Neural crest cell (in vitro differentiated cells): ENCODE data around the gene ERI2. TPM values are rescaled to one million over a fixed set of nuclear protein-coding genes. Genes with fewer than 3 reads are reported as not detected.

Experiments used
- DNase-seq: peaks from one replicate; pipeline ENCODE4 v3.0.0; 2021; ENCODE audit warnings: low read depth, mixed read lengths, low spot score
- H3K27ac Mint-ChIP-seq: one replicate; pipeline ENCODE4 v1.8.0; 2021; ENCODE audit warnings: mild to moderate bottlenecking, mixed read lengths; ENCODE audit not compliant: unreplicated experiment
- H3K27me3 Mint-ChIP-seq: 2 replicates; pipeline ENCODE4 v1.8.0; 2021; ENCODE audit warnings: low read depth, mild to moderate bottlenecking, mixed read lengths
- H3K36me3 Mint-ChIP-seq: 2 replicates; pipeline ENCODE4 v1.8.0; 2021; ENCODE audit warnings: low read depth, mild to moderate bottlenecking, mixed read lengths
- H3K4me1 Mint-ChIP-seq: 2 replicates; pipeline ENCODE4 v1.8.0; 2021; ENCODE audit warnings: mixed read lengths
- H3K4me3 Mint-ChIP-seq: one replicate; pipeline ENCODE4 v1.8.0; 2021; ENCODE audit warnings: mild to moderate bottlenecking, mixed read lengths
- H3K9me3 Mint-ChIP-seq: 2 replicates; pipeline ENCODE4 v1.8.0; 2021; ENCODE audit warnings: mixed read lengths
- total RNA-seq: library from RNA; stranded (reverse); gene quantifications from 2 replicates; pipeline ENCODE4 v1.2.1, GENCODE V29; 2021
- TF ChIP-seq, protein P1 (sequence below): fragments of 200-600 bp; sonication (generic); conservative IDR thresholded peaks from 2 replicates; pipeline ENCODE4 v1.5.0; 2021; ENCODE audit warnings: antibody characterized with exemption, mild to moderate bottlenecking

Gene ERI2
- total RNA-seq, 1 donor from 2014 or later, result 40.4 TPM

DNA sequence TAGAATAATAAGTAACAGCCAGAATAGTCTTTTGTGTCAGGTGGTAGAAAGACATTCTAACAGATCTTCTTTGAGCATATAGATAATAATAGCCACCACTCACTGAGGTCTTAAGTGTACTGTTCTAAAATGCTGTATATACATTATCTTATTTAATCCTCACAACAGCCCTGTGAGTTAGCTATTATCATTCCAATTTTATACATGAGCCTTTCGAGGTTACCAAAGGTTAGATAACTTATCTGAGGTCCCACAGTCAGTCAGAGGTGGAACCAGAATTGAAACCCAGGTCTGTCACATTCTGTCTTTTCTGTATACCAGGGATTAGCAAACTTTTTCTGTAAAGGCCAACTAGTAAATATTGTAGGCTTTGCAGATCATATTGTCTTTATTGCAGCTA lies 23.3 kb upstream of the ERI2 start:
- Mint-ChIP-seq H3K9me3 (no peaks in the 10 kb centered on the region), H3K27me3 (no peaks in the 10 kb centered on the region), H3K4me3 (no peak overlapping the region), H3K27ac (no peak overlapping the region), H3K4me1 (no peaks in the 10 kb centered on the region), H3K36me3 (peaks cover 6% of the 10 kb centered on the region)
- TF ChIP-seq, protein P1, sequence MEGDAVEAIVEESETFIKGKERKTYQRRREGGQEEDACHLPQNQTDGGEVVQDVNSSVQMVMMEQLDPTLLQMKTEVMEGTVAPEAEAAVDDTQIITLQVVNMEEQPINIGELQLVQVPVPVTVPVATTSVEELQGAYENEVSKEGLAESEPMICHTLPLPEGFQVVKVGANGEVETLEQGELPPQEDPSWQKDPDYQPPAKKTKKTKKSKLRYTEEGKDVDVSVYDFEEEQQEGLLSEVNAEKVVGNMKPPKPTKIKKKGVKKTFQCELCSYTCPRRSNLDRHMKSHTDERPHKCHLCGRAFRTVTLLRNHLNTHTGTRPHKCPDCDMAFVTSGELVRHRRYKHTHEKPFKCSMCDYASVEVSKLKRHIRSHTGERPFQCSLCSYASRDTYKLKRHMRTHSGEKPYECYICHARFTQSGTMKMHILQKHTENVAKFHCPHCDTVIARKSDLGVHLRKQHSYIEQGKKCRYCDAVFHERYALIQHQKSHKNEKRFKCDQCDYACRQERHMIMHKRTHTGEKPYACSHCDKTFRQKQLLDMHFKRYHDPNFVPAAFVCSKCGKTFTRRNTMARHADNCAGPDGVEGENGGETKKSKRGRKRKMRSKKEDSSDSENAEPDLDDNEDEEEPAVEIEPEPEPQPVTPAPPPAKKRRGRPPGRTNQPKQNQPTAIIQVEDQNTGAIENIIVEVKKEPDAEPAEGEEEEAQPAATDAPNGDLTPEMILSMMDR, result no peak
- DNase-seq, result no peak

DNA sequence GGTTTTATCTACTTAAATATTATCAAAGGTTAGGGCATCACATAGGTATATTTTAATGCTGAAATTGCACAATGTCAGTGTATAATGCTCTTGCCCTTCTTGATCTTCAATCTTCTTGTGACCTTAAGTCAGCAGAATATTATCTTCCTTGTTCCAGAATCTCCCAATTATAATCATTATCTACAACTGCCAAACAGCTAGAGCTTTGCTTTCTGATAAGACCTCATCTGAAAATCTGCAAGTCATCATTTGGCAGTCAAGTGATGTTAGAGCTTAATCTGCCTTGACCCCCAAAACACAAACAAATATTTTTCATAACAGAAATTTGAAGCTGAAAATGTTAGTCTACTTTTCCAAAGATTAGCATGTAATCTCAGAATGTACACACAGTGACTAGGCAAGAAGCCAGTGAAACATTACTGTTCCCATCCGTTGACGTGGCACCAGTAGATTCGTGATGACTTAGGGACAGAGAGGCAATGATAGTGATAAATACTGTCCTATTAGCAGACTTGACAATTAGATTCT lies 19.8 kb upstream of the ERI2 start:
- Mint-ChIP-seq H3K9me3 (no peaks in the 10 kb centered on the region), H3K36me3 (no peaks in the 10 kb centered on the region), H3K4me3 (no peak overlapping the region), H3K27me3 (no peaks in the 10 kb centered on the region), H3K4me1 (no peaks in the 10 kb centered on the region), H3K27ac (no peak overlapping the region)
- TF ChIP-seq, protein P1, result no peak
- no peak for DNase-seq

DNA sequence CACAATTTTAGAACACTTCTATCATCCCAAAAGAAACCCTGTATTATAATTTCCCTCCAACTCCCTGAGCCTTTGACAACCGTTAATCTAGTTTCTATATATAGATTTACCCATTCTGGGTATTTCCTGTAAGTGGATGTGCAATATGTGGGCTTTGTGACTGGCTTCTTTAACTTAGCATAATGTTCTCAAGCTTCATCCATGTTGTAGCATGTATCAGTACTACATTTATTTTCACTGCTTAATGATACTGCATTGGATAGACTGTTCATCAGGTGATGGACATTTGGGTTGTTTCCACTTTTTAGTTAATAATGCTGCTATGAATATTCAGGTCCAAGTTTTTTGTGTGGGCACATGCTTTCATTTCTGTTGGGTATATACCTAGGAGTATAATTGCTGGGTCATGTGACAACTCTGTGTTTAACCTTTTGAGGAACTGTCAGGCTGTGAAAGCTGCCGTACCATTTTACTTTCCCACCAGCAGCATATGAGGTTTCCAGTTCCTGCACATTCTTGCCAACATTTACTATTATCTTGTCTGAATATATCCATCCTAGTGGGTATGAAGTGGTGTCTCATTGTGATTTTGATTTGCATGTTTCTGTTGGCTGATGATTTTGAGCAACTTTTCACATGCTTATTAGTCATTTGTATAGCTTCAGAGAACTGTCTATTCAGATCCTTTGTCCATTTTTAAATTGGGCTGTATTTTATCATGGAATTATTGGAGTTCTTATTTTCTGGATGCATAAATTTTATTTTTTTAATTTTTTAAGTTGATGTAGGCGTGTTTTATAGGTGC lies 16.5 kb upstream of the ERI2 start:
- TF ChIP-seq, protein P1, result no peak
- H3K27me3 Mint-ChIP-seq, result no peaks in the 10 kb centered on the region
- no peak overlapping the region for H3K4me3 Mint-ChIP-seq
- H3K36me3 Mint-ChIP-seq, result peaks cover 2% of the 10 kb centered on the region
- no peaks in the 10 kb centered on the region for H3K9me3 Mint-ChIP-seq
- H3K27ac Mint-ChIP-seq, result no peak overlapping the region
- H3K4me1 Mint-ChIP-seq, result no peaks in the 10 kb centered on the region
- no peak for DNase-seq

DNA sequence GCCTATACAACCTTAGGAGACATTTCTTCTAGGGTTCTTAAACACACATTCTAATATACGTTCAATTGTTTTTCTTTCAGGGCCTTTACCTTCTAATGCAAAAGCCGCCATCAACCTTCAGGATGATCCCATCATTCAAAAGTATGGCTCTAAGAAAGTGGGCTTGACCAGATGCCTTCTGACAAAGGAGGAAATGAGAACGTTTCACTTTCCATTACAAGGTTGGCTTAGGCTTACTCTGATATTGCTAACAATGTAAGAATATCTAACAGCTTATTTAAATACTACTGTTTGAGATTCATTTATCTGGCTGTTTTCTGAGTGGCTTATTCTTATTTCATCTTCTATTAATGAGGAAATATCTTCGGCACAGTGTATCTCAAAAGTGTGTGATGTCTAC lies 15.4 kb upstream of the ERI2 start:
- TF ChIP-seq, protein P1, result no peak
- Mint-ChIP-seq H3K9me3 (no peaks in the 10 kb centered on the region), H3K27ac (no peak overlapping the region), H3K27me3 (no peaks in the 10 kb centered on the region), H3K4me1 (no peaks in the 10 kb centered on the region), H3K4me3 (no peak overlapping the region), H3K36me3 (peaks cover 2% of the 10 kb centered on the region)
- DNase-seq, result no peak

DNA sequence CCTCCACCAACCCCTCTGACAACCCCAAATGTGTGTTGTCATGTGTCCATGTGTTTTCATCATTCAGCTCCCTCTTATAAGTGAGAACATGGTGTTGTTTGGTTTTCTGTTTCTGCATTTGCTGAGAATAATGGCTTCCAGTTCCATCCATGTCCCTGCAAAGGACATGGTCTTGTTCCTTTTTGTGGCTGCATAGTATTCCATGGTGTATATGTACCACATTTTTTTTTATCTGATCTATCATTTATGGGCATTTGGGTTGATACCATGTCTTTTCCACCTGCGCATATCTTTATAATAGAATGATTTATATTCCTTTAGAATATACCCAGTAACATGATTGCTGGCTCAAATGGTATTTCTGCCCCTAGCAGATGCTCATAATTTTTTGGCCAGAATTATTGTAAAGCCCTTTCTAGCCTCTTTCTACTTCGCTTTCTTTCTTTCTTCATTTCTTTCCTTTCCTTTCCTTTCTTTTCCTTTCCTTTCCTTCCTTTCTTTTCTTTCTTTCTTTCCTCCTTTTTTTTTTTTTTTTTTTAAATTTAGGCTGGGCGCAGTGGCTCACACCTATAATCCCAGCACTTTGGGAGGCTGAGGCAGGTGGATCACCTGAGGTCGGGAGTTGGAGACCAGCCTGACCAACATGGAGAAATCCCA lies 12.8 kb upstream of the ERI2 start:
- Mint-ChIP-seq H3K4me1 (no peaks in the 10 kb centered on the region), H3K27me3 (no peaks in the 10 kb centered on the region), H3K4me3 (no peak overlapping the region), H3K27ac (no peak overlapping the region), H3K36me3 (peaks cover 2% of the 10 kb centered on the region), H3K9me3 (no peaks in the 10 kb centered on the region)
- TF ChIP-seq, protein P1, result no peak
- DNase-seq, result no peak
